T follicular helper cell (primary cell): Measurements from ENCODE around the gene C16orf90.
"Not testable (repeated sequence)": the region's sequence is repeated elsewhere in the genome, so short reads cannot be mapped to it uniquely, and the experiment has no call there.

Source experiments
- DNase-seq: peaks from one replicate; pipeline ENCODE4 v3.0.0-alpha.2; 2020; ENCODE audit warnings: low read depth

The C16orf90 gene

GRCh38 chr16:3511286-3512180 lies 16.2 kb upstream of the C16orf90 start:
- DNase-seq, result no peak

- no peak for DNase-seq
Measured at GRCh38 chr16:3510416-3510815, 15.1 kb upstream of the C16orf90 start.

- DNase-seq, result peak; percentile 70
Measured at GRCh38 chr16:3509470-3509928, 14.2 kb upstream of the C16orf90 start.

DNA sequence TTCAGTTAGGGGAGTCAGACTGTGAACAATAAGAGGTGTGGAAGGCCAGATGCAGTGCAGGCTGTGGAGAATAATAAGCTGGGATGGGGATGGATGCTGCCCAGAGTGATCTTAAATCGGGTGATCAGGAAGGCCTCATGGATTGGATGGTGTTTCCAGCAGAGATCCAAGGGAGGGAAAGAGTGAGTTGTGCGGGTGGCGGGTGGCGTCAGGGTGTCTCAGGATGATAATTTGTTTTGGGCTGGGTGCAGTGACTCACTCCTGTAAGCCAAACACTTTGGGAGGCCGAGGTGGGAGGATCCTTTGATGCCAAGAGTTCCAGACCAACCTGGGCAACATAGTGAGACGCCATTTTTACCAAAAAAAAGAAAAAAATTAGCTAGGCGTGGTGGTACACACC lies 13.4 kb upstream of the C16orf90 start:
- DNase-seq, result no peak

DNA sequence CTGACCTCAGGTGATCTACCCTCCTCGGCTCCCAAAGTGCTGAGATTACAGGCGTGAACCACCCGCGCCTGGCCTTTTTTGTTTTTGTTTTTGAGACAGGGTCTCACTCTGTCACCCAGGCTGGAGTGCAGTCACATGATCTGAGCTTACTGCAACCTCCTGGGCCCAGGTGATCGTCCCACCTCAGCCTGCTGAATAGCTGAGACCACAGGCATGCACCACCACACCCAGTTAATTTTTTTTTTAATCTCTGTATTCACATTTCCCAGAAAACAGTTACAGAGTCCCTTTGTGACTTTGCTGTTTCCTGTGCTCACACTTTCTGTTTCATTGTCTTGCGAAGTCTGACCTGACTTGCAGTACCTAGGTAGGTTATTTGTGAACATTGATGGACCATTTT lies 8.2 kb upstream of the C16orf90 start:
- DNase-seq, result no peak

GRCh38 chr16:3501783-3502400 lies 6.6 kb upstream of the C16orf90 start:
- no peak for DNase-seq

DNA sequence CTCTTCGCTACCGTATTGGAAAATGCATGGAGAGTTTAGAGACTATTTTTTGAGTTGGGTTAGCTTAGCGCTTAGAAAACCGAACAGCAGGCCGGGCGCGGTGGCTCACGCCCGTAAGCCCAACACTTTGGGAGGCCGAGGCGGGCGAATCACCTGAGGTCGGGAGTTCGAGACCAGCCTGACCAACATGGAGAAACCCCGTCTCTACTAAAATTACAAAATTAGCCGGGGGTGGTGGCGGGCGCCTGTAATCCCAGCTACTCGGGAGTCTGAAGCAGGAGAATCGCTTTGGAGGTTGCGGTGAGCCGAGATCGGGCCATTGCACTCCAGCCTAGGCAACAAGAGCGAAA lies 6.1 kb upstream of the C16orf90 start:
- DNase-seq, result not testable (repeated sequence)

GRCh38 chr16:3498988-3499387 lies 3.7 kb upstream of the C16orf90 start:
- DNase-seq, result no peak

- DNase-seq, result no peak
Measured at GRCh38 chr16:3497771-3498170, 2.5 kb upstream of the C16orf90 start.

- no peak for DNase-seq
Measured at GRCh38 chr16:3496386-3496785, 1.1 kb upstream of the C16orf90 start.

- DNase-seq, result no peak
Measured at GRCh38 chr16:3494386-3494973, 809 bp downstream of the C16orf90 start.

GRCh38 chr16:3492356-3492755 lies 2.9 kb downstream of the C16orf90 start:
- no peak for DNase-seq

DNA sequence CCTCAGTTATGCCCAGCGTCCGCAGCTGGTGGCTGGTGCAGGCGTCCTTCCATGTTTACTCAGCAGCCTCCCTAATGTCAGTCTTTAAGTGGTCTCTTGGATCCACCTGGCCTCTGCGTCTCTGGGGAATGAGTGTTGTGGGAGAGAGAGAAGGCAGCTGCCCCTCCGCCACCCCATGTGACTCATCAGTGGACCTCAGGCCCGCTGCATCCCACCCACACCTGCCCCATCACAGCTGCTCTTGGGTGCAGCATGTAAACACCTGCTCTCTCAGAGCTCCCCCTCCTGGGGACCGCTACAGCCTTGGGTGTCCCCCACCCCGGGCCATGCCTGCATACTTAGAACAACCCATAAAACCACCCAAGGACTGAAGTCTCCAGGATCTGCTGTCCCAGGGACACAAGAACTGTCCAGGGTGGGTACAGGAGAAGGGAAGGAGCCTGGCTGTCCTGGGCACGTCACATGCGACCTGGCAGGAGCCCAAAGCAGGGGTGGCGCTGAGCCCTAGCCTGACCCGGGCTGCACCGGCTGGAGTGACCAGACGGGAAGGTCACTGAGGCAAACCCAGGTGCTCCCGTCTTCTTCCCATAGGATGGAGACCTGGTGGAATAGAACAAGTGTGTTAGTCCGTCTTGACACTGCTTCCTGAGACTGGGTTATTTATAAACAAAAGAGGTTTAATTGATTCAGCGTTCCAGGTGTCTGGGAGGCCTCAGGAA lies 4.2 kb downstream of the C16orf90 start:
- no peak for DNase-seq

- no peak for DNase-seq
Measured at GRCh38 chr16:3488801-3489200, 6.5 kb downstream of the C16orf90 start.

DNA sequence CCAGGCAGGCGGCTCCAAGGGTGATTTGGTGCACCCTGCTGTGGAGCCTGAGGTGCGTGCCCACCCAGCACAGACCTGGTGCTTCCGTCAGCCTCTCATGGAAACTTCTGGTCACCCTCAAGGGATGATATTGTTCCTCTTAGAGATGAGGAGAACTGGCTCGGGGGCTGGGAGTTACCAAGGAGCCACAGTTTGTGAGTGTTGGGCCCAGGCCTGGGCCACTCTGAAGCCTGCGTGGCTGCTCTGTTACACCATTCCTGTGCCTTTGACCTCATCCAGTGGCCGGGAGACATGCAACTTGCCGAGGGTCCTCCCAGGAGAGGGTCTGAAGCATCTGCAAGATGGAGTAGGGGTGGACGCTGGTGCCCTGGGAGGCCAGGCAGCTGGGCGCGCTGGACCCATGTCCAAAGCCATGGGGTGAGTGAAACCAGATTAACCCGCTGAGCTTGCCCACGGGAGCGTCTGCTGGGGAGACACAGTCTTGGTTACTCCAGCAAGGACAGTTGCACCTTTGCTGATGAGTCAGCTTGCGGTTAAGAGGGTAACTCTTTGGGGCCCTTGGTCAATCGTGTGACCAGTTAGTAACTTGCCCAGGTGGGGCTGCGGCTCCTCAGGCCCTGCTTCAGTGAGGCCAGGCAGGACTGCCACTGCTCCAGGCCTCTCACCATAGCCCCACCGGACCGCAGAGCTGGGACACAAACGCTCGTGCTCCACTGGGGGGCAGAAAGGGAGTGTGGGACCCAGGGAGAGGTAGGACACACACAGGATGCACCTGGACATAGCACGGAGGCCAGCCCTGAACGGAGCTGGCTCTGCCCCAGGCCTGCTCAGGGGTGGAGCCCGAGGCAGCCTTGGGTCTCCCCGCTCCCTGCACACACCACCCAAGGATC lies 7.5 kb downstream of the C16orf90 start:
- DNase-seq, result no peak

- DNase-seq, result no peak
Measured at GRCh38 chr16:3486506-3487215, 8.6 kb downstream of the C16orf90 start.

- DNase-seq, result no peak
Measured at GRCh38 chr16:3485821-3486505, 9.3 kb downstream of the C16orf90 start.

GRCh38 chr16:3485097-3485745 lies 10.1 kb downstream of the C16orf90 start:
- no peak for DNase-seq

GRCh38 chr16:3484318-3485096 lies 10.8 kb downstream of the C16orf90 start:
- DNase-seq, result no peak
